HG02588 (cell line): ENCODE data around the gene LINC00305.

Experiments used
- ATAC-seq: cut with Tn5 transposase; IDR thresholded peaks from one replicate; pipeline ENCODE4 v1.9.1; 2021; ENCODE audit warnings: mild to moderate bottlenecking, moderate library complexity; ENCODE audit not compliant: unreplicated experiment

Gene LINC00305

GRCh38 chr18:64148988-64149387 lies at the start of gene LINC00305:
LINC00305 (minus strand) TSS chr18:64149088.
- ATAC-seq: no peak

DNA sequence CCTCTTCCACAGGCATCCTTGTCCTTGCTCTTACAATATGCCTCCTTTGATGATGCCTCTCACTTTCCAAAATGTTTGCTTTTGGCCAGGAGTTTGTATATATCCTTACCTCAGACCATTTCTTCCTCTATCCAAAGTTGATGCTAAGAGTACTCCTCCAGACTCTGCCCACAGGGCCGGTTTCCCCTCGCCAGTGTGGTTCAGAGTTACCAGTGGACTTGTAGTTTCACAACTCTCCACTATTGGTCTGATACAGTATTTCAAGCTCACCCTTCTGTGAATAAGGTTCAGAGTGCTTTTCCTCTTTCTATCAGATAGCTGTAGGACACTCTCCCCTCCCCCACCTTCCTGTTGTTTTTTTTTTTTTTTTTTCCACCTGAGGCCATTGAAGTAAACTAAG lies 42.2 kb upstream of the LINC00305 start:
- no peak for ATAC-seq

DNA sequence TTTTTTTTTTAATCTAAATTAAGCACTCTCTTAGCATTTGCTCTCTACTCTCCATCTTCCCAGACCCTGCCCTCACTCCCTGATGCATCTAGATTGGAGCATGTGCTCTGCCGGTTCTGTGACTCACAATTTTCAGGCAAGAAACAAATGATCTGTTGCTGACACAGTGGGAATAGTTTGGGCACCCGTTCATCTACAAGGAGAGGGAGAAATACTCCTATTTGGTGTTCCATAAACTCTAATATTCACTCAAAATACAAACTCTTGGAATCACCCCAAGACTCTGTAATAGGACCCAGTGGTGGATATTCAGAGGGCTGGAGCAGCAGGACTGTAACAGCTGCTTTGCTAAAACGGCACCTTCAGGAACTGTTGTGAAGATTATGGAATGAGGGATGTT lies 37.1 kb upstream of the LINC00305 start:
- ATAC-seq: no peak

DNA sequence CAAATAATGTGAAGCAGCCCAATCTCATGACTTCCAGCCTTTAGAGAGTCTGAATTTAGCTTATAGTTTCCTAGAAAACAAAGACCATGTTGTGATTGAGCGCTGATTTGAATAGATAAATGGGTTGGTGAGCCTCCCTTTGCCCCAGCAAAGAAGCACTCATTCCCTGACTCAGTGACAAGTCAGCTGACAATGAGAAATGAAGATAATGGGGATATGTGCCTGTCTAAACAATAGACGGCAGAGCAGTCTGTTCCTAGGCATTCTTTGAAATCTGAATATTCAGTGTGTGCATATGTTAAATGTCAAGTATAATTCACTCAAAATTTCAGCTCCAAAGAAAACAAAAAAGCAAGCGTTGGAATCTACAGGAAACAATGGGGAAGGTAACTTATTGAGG lies 34.8 kb upstream of the LINC00305 start:
- ATAC-seq: no peak

- ATAC-seq: no peak
These were observed 31.7 kb upstream of the LINC00305 start for GRCh38 chr18:64180617-64181016.

DNA sequence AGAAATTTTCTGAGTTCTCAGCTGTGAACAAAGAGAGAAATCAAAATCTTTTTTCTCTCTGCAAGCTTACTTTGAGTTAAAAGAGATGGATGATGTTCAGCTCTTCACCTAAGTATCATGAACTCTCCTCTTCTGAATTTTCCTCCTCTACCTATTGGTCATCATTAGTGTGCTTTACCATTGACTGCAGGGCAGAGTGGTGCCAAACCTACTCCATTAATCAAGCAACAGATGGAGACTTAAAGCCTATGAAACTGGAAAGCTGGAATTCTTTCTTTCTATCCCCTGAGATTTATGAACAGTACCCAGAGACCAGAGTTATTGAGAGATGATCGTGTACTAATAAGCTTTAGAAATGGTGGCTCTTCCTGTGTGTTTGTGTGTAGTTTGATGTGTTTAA lies 31.3 kb upstream of the LINC00305 start:
- no peak for ATAC-seq

GRCh38 chr18:64179556-64180080 lies 30.7 kb upstream of the LINC00305 start:
- ATAC-seq: no peak

DNA sequence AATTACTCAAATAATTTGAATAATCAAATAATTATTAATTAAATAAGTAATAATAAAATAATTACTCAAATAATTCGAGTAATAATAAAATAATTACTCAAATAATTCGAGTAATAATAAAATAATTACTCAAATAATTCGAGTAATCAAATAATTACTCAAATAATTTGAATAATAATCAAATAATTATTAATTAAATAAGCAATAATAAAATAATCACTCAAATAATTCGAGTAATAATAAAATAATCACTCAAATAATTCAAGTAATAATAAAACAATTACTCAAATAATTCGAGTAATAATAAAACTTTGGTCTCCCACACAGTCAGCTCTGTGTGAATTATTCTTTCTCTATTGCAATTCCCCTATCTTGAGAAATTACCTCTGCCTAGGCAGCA lies 30.0 kb upstream of the LINC00305 start:
- ATAC-seq: no peak

- ATAC-seq: no peak
These were observed 26.5 kb upstream of the LINC00305 start for GRCh38 chr18:64175432-64175831.

DNA sequence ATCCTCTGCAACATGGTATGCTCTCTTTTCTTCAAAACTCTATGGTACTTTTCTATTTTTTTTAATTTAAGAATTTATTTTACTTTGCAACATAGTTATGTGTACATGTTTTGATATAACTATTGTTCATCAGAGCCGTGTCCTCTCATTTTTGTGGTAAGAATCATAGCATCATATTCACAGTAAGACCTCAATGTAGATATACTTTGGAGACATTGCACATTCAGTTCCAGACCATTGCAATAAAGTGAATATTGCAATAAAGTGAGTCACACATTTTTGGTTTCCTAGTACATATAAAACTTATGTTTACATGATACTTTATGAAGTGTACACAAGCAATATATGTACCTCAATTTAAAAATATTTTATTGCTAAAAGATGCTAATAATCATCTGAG lies 22.7 kb upstream of the LINC00305 start:
- ATAC-seq: no peak

DNA sequence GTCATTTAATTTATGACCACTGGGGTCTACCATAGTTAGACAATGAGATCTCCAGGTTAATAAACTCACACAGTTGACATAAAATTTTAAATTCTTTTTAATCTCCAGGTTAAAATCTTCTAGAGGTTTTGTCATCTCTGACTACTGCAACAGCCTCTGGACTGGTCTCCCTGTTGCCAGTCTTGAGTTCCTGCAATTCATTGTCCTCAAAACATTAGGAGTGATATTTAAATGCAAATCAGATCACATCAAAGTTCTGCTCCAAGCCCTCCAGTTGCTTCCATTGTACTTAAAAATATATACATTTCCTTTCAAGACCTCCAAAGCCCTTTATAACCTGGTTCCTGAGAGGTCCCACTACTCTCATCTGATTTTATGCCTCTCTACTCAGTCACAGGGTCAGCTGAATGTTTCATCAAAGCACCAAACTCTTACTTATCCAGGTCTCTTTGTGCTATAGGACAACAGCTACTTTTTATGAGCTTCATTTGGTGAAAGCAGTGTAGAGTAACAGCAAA lies 18.6 kb upstream of the LINC00305 start:
- no peak for ATAC-seq

- ATAC-seq: no peak
These were observed 17.0 kb upstream of the LINC00305 start for GRCh38 chr18:64165906-64166305.

GRCh38 chr18:64164883-64165282 lies 16.0 kb upstream of the LINC00305 start:
- no peak for ATAC-seq

- ATAC-seq: no peak
These were observed 1.1 kb upstream of the LINC00305 start for GRCh38 chr18:64149916-64150438.

- ATAC-seq: no peak
These were observed 6.0 kb downstream of the LINC00305 start for GRCh38 chr18:64142904-64143303.

- no peak for ATAC-seq
These were observed 11.0 kb downstream of the LINC00305 start for GRCh38 chr18:64137914-64138313.

DNA sequence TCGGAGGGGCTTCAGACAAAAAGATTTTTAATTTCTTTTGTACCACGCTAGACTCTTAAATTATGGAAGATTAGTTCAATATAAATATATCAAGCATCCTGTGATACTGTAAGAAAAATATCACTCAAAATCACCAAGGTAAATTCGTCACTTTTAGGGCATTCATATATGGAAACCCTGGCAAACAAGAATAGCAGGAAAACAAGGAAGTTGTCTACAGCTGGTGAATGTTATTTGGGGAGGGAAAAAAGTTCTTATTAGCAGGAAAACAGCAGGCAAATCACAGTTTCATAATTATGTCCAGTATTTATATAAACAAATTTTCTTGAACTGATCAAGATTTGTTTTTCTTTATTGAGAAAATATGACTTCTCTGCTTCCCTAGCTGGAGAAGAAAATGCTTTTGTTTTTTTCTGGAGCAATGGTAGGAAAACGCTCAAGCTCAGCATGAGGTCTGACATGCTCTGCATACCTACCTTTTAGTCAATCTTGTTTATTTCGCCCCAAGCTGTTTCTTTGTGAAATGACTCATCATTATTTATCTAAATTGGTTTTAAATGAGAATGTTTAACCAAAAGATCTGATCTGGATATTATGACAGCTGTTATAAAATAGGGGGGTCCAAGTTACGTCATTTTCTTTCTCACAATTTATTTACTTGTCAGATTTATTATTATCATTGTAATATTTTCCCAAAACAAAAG lies 14.7 kb downstream of the LINC00305 start:
- ATAC-seq: no peak

GRCh38 chr18:64132871-64133270 lies 16.0 kb downstream of the LINC00305 start:
- no peak for ATAC-seq

GRCh38 chr18:64131314-64131713 lies 17.6 kb downstream of the LINC00305 start:
- ATAC-seq: no peak

DNA sequence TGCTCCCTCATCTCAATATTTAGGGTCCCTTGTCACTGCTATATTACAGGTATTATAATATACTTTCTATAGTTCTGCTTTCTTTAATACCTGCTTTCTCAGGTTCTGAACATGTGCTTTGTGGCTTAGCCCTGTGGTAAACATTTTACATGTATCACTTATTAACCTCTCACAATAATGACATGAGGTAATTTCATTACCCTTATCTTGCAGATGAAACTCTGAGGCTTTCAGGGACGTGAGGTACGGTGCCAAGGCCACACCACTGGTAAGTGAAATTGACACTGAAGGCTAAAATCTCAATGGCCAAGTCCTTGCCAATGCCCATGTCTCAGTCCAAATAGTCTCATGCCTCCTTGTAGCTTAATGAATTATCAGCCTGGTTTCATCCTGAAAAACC lies 21.7 kb downstream of the LINC00305 start:
- no peak for ATAC-seq

GRCh38 chr18:64119916-64120315 lies 29.0 kb downstream of the LINC00305 start:
- ATAC-seq: no peak

DNA sequence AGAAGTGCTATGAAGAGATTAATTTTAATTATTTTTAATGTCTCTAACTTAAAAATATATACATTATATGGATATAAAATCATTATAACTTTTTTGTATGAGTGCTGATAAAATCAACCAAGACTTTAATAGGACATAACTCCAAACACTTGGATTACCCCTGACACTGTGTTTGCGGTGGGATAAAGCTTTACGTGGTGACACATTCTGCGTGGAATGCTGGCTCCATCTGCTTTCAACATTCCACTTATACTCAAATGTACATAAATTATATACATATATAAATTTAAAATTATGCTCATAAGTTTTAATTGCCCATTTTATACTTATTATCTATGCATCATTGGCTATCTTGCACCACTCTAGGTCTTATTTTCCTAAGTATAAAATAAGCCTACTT lies 30.5 kb downstream of the LINC00305 start:
- ATAC-seq: no peak
